HCT116 (cell line): Measurements from ENCODE around the gene DENND1C. TPM values are rescaled to one million over a fixed set of nuclear protein-coding genes. Genes with fewer than 3 reads are reported as not detected.

Experiments
- ATAC-seq: fragments of 200-7000 bp; cut with Tn5 transposase; 2 replicates; pipeline ENCODE4 v1.9.1; 2020; ENCODE audit warnings: mild to moderate bottlenecking, moderate library complexity
- BruUV-seq: library from RNA; stranded (reverse); fragments of 400-500 nt; replicated peaks from 2 replicates; lab custom pipeline; 2021; lab: Mats Ljungman, UMichigan
- CTCF ChIA-PET: fragments of 300-600 bp; sonication (Branson Sonifier 250); formaldehyde crosslinking; loops from one replicate; lab custom pipeline; 2021; ENCODE audit warnings: antibody characterized with exemption; lab: Charles Lee
- POLR2A ChIA-PET: fragments of 300-600, 350-600 bp; sonication (Branson Sonifier 250); formaldehyde crosslinking; loops from one replicate; lab custom pipeline; 2021; ENCODE audit warnings: antibody characterized with exemption; lab: Charles Lee
- RAD21 ChIA-PET, 2 experiments: fragments of 300-600 bp; sonication (Branson Sonifier 250); formaldehyde crosslinking; loops; one replicate each; lab custom pipeline; 2023; ENCODE audit warnings: low total read pairs in 2 of 2; ENCODE audit not compliant: uncharacterized antibody in 2 of 2, unreplicated experiment in 2 of 2, low non-redundant PET in 1 of 2; lab: Charles Lee
- DNase-seq: peaks from one replicate; pipeline ENCODE4 v3.0.0-alpha.2; 2010; ENCODE audit warnings: low read depth, low spot score
- H2AFZ ChIP-seq: fragments of 200-600 bp; shearing (Covaris generic), sonication (generic); 2 replicates; pipeline ENCODE4 v1.6.1; 2017; ENCODE audit warnings: low read depth, mixed run types, mixed read lengths, antibody characterized with exemption, low read length; ENCODE audit not compliant: poor library complexity, severe bottlenecking
- H3K27ac ChIP-seq: 2 replicates; pipeline ENCODE4 v1.5.1; 2012; ENCODE audit warnings: low read depth, low read length
- H3K27me3 ChIP-seq: fragments of 200-600 bp; sonication (generic); 2 replicates; pipeline ENCODE4 v1.6.1; 2016; ENCODE audit warnings: mixed run types, low read length, mixed read lengths; ENCODE audit not compliant: insufficient read depth
- H3K36me3 ChIP-seq, 2 experiments: fragments of 200-500 bp in 1 of 2; fragments of 200-600 bp in 1 of 2; sonication (Bioruptor generic) in 1 of 2; sonication (generic) in 1 of 2; 2 replicates each; pipeline versions ENCODE4 v1.5.1 to v1.6.1; 2014 to 2016; ENCODE audit warnings: low read length in 2 of 2, inconsistent platforms in 1 of 2, mixed read lengths in 1 of 2, mixed run types in 1 of 2; ENCODE audit not compliant: insufficient read depth in 2 of 2, control insufficient read depth in 1 of 2
- H3K4me1 ChIP-seq, 2 experiments: fragments of 200-600 bp in 1 of 2; sonication (generic) in 1 of 2; 2 replicates each; pipeline versions ENCODE4 v1.5.1 to v1.6.1; 2012 to 2017; ENCODE audit warnings: low read length in 2 of 2, inconsistent platforms in 1 of 2, mild to moderate bottlenecking in 1 of 2, mixed read lengths in 1 of 2, mixed run types in 1 of 2, moderate library complexity in 1 of 2; ENCODE audit not compliant: insufficient read depth in 2 of 2, control insufficient read depth in 1 of 2
- H3K4me2 ChIP-seq: fragments of 200-600 bp; sonication (generic); 2 replicates; pipeline ENCODE4 v1.6.1; 2017; ENCODE audit warnings: mixed run types, low read length, mixed read lengths
- H3K4me3 ChIP-seq, 2 experiments: fragments of 200-600 bp in 1 of 2; sonication (generic) in 1 of 2; replicated peaks in 1 of 2; 2 replicates each; pipeline ENCODE4 v1.5.1; 2011 to 2016; ENCODE audit warnings: low read length in 2 of 2, control low read depth in 1 of 2, low read depth in 1 of 2, mild to moderate bottlenecking in 1 of 2, mixed read lengths in 1 of 2, mixed run types in 1 of 2
- H3K79me2 ChIP-seq: fragments of 200-600 bp; sonication (generic); 2 replicates; pipeline ENCODE4 v1.6.1; 2017; ENCODE audit warnings: mild to moderate bottlenecking, mixed run types, low read length, moderate library complexity, mixed read lengths; ENCODE audit not compliant: insufficient read depth
- H3K9ac ChIP-seq: fragments of 200-600 bp; sonication (generic); 2 replicates; pipeline ENCODE4 v1.6.1; 2016; ENCODE audit warnings: low read length, mixed read lengths
- H3K9me2 ChIP-seq: fragments of 200-600 bp; sonication (generic), shearing (Covaris generic); 2 replicates; pipeline ENCODE4 v1.6.1; 2017; ENCODE audit warnings: mixed run types, mild to moderate bottlenecking, moderate library complexity; ENCODE audit not compliant: insufficient read depth
- H3K9me3 ChIP-seq, 2 experiments: fragments of 200-500 bp in 1 of 2; fragments of 200-600 bp in 1 of 2; sonication (Bioruptor generic) in 1 of 2; sonication (generic) in 1 of 2; 2 replicates each; pipeline ENCODE4 v1.6.1; 2014 to 2017; ENCODE audit warnings: low read length in 2 of 2, mixed read lengths in 2 of 2, inconsistent platforms in 1 of 2, low read depth in 1 of 2, mild to moderate bottlenecking in 1 of 2, mixed run types in 1 of 2, moderate library complexity in 1 of 2; ENCODE audit not compliant: control insufficient read depth in 1 of 2, insufficient read depth in 1 of 2
- H4K20me1 ChIP-seq: fragments of 200-600 bp; sonication (generic), shearing (Covaris generic); 2 replicates; pipeline ENCODE4 v1.6.1; 2017; ENCODE audit warnings: mixed run types, mild to moderate bottlenecking, moderate library complexity; ENCODE audit not compliant: insufficient read depth
- ATF3 ChIP-seq: IDR thresholded peaks from 2 replicates; pipeline ENCODE4 v1.6.1; 2012
- CBX3 ChIP-seq: IDR thresholded peaks from 2 replicates; pipeline ENCODE4 v1.6.1; 2012; ENCODE audit warnings: low read depth
- CEBPB ChIP-seq: IDR thresholded peaks from 2 replicates; pipeline ENCODE4 v1.6.1; 2012; ENCODE audit warnings: low read depth
- CTCF ChIP-seq, 3 experiments: fragments of 200-600 bp in 1 of 3; sonication (generic) in 1 of 3; IDR thresholded peaks in 2 of 3; conservative IDR thresholded peaks in 1 of 3; 2 replicates each; pipeline ENCODE4 v1.5.1; 2012 to 2017; ENCODE audit warnings: low read depth in 2 of 3, low read length in 2 of 3, antibody characterized with exemption in 1 of 3, borderline replicate concordance in 1 of 3, control low read depth in 1 of 3, mild to moderate bottlenecking in 1 of 3, mixed read lengths in 1 of 3, mixed run types in 1 of 3, moderate library complexity in 1 of 3; ENCODE audit not compliant: insufficient read depth in 1 of 3
- EGR1 ChIP-seq: IDR thresholded peaks from 2 replicates; pipeline ENCODE4 v1.6.1; 2012; ENCODE audit warnings: low read depth
- ELF1 ChIP-seq: IDR thresholded peaks from 2 replicates; pipeline ENCODE4 v1.6.1; 2012; ENCODE audit warnings: low read depth, borderline replicate concordance
- EZH2 ChIP-seq: fragments of 200-600 bp; sonication (generic); IDR thresholded peaks from 2 replicates; pipeline ENCODE4 v1.6.1; 2017; ENCODE audit warnings: antibody characterized with exemption, mixed run types
- EZH2phosphoT487 ChIP-seq: fragments of 200-600 bp; IDR thresholded peaks from 2 replicates; pipeline ENCODE4 v1.6.1; 2018; ENCODE audit warnings: antibody characterized with exemption, borderline replicate concordance
- FOSL1 ChIP-seq: IDR thresholded peaks from 2 replicates; pipeline ENCODE4 v1.6.1; 2012; ENCODE audit warnings: low read depth
- JUND ChIP-seq: IDR thresholded peaks from 2 replicates; pipeline ENCODE4 v1.6.1; 2012
- MAX ChIP-seq: IDR thresholded peaks from 2 replicates; pipeline ENCODE4 v1.6.1; 2012
- POLR2A ChIP-seq: IDR thresholded peaks from 2 replicates; pipeline ENCODE4 v1.7.0; 2011; ENCODE audit warnings: borderline replicate concordance; ENCODE audit not compliant: insufficient read depth, insufficient read length; ENCODE audit errors: extremely low read depth
- POLR2AphosphoS5 ChIP-seq: IDR thresholded peaks from 2 replicates; pipeline ENCODE4 v1.6.1; 2011; ENCODE audit warnings: mild to moderate bottlenecking, low read depth, low read length, moderate library complexity
- RAD21 ChIP-seq: IDR thresholded peaks from 2 replicates; pipeline ENCODE4 v1.6.1; 2012; ENCODE audit warnings: low read depth, mild to moderate bottlenecking
- REST ChIP-seq: IDR thresholded peaks from 2 replicates; pipeline ENCODE4 v1.6.1; 2012; ENCODE audit warnings: low read depth
- SIN3A ChIP-seq: IDR thresholded peaks from 2 replicates; pipeline ENCODE4 v1.6.1; 2012; ENCODE audit warnings: low read depth
- SP1 ChIP-seq: IDR thresholded peaks from 2 replicates; pipeline ENCODE4 v1.6.1; 2012; ENCODE audit warnings: low read depth
- TCF7L2 ChIP-seq: IDR thresholded peaks from 2 replicates; pipeline ENCODE4 v1.7.0; 2011; ENCODE audit warnings: borderline replicate concordance, inconsistent platforms; ENCODE audit not compliant: insufficient read depth, insufficient read length; ENCODE audit errors: extremely low read depth
- YY1 ChIP-seq: IDR thresholded peaks from 2 replicates; pipeline ENCODE4 v1.6.1; 2011; ENCODE audit warnings: low read length, low read depth, moderate library complexity, mild to moderate bottlenecking; ENCODE audit not compliant: insufficient replicate concordance; ENCODE audit errors: extremely low read depth
- ZFX ChIP-seq: fragments of 450-650 bp; IDR thresholded peaks from 2 replicates; pipeline ENCODE4 v1.6.1; 2017
- intact Hi-C: fragments of 100-400 bp; cut with micrococcal nuclease; formaldehyde crosslinking; loops from 2 replicates; pipeline ENCODE4 v1.10.0; 2022
- total RNA-seq: library from RNA; stranded (reverse); gene quantifications from one replicate; pipeline ENCODE4 v1.2.1, GENCODE V29; 2021; ENCODE audit not compliant: unreplicated experiment

DENND1C gene
- total RNA-seq, 1 experiment from 2014 or later: 0.54 TPM

GRCh38 chr19:6516659-6517291 lies 35.2 kb upstream of the DENND1C start:
- Histone ChIP-seq H3K9ac (peak overlapping the region; percentile 64), H3K79me2 (no peaks in the 10 kb centered on the region), H3K36me3 (no peaks in the 10 kb centered on the region), H3K9me2 (no peaks in the 10 kb centered on the region), H4K20me1 (no peaks in the 10 kb centered on the region), H3K27me3 (no peaks in the 10 kb centered on the region), H3K4me3 (peak overlapping the region; percentile 62 to 70), H3K4me1 (peaks cover 10 to 33% of the 10 kb centered on the region in 2 experiments; a peak in 3 of 4 replicates), H3K4me2 (peak overlapping the region; percentile 82), H3K27ac (peak overlapping the region; percentile 70), H3K9me3 (no peaks in the 10 kb centered on the region), H2AFZ (peak overlapping the region; percentile 49)
- intact Hi-C loops: loop anchor here (1.0 to 5.0 kb wide), 5 partner anchors 117 to 347 kb away; no protein-coding TSS in a partner anchor
- ChIA-PET RAD21 (interaction anchor here (0.6 to 1.6 kb wide), 8 partner anchors 12 to 347 kb away, joined by 3 to 9 read pairs (median 4); partner anchors contain the start of gene SLC25A23 (in 1 of the 2)), CTCF (interaction anchor here (0.6 to 2.6 kb wide), 24 partner anchors 9 to 552 kb away, joined by 3 to 19 read pairs (median 4); partner anchors contain the start of genes GPR108, TNFSF9, TUBB4A and ZNF557), POLR2A (interaction anchor here (0.6 to 2.4 kb wide), 7 partner anchors 14 to 221 kb away, joined by 3 to 21 read pairs (median 3); partner anchors contain the start of genes GPR108, TNFSF9 and TUBB4A)
- peak; percentile 99 for TF ChIP-seq RAD21
- no peak for TF ChIP-seq REST
- no peak for TF ChIP-seq EZH2phosphoT487
- TF ChIP-seq ATF3: no peak
- peak; percentile 10; the same call in 1 of the 2 replicates for TF ChIP-seq MAX
- TF ChIP-seq POLR2A: no peak
- TF ChIP-seq ELF1: no peak
- TF ChIP-seq SP1: no peak
- TF ChIP-seq CBX3: peak; percentile 11; the same call in 1 of the 2 replicates
- TF ChIP-seq EGR1: no peak
- TF ChIP-seq CTCF (IDR thresholded peaks at IDR 0.05 in 2 of 3, conservative IDR thresholded peaks at IDR 0.05 in 1 of 3; ENCODE audit: borderline replicate concordance in 1 of 3, insufficient read depth in 1 of 3, low read depth in 2 of 3, low read length in 2 of 3): peak; percentile 96 to 99 (median 98)
- TF ChIP-seq YY1: peak; percentile 30
- no peak for TF ChIP-seq JUND
- no peak for TF ChIP-seq SIN3A
- no peak for TF ChIP-seq CEBPB
- no peak; the same call in 1 of the 2 replicates for TF ChIP-seq POLR2AphosphoS5
- TF ChIP-seq ZFX: no peak
- no peak for TF ChIP-seq FOSL1
- TF ChIP-seq EZH2: no peak
- TF ChIP-seq TCF7L2: no peak
- DNase-seq (peak; percentile 66), ATAC-seq (peak; percentile 84)
- TSS peak; percentile 64 for BruUV-seq
